GM12878 (cell line): ENCODE data around the gene ITCH. TPM values are rescaled to one million over a fixed set of nuclear protein-coding genes. Genes with fewer than 3 reads are reported as not detected.

Experiments
- ATF7 ChIP-seq: fragments of 450-650 bp; IDR thresholded peaks from 2 replicates; pipeline ENCODE4 v1.6.1; 2016; ENCODE audit warnings: low read depth, mild to moderate bottlenecking
- CREM ChIP-seq: IDR thresholded peaks from 2 replicates; pipeline ENCODE4 v1.6.1; 2014; ENCODE audit warnings: antibody characterized with exemption, low read depth
- DPF2 ChIP-seq: fragments of 450-650 bp; IDR thresholded peaks from 2 replicates; pipeline ENCODE4 v1.6.1; 2017; ENCODE audit warnings: mild to moderate bottlenecking
- EED ChIP-seq: sonication (generic); IDR thresholded peaks from 2 replicates; pipeline ENCODE4 v1.6.1; 2016; ENCODE audit warnings: antibody characterized with exemption, low read depth
- EGR1 ChIP-seq, 2 experiments: IDR thresholded peaks; 1 replicate in 1 of 2; 2 replicates in 1 of 2; pipeline ENCODE4 v1.6.1; 2011 to 2012; ENCODE audit warnings: low read depth in 2 of 2, low read length in 2 of 2, borderline replicate concordance in 1 of 2, mild to moderate bottlenecking in 1 of 2, moderate library complexity in 1 of 2
- EZH2 ChIP-seq: IDR thresholded peaks from 2 replicates; pipeline ENCODE4 v1.6.1; 2012; ENCODE audit warnings: low read depth, mild to moderate bottlenecking, control low read depth, inconsistent platforms, low read length, borderline replicate concordance; ENCODE audit not compliant: control insufficient read depth
- LARP7 ChIP-seq: fragments of 450-650 bp; IDR thresholded peaks from 2 replicates; pipeline ENCODE4 v1.6.1; 2017; ENCODE audit warnings: mild to moderate bottlenecking
- MEF2B ChIP-seq: fragments of 450-650 bp; IDR thresholded peaks from 2 replicates; pipeline ENCODE4 v1.6.1; 2018; ENCODE audit warnings: mild to moderate bottlenecking, moderate library complexity; ENCODE audit not compliant: partially characterized antibody, poor library complexity, severe bottlenecking
- NFIC ChIP-seq: IDR thresholded peaks from 2 replicates; pipeline ENCODE4 v1.6.1; 2012; ENCODE audit warnings: low read depth, mild to moderate bottlenecking, inconsistent platforms, low read length, moderate library complexity
- NFYA ChIP-seq: IDR thresholded peaks from 2 replicates; pipeline ENCODE4 v1.6.1; 2011; ENCODE audit warnings: low read depth, mild to moderate bottlenecking, low read length, improper control_type of control experiment, borderline replicate concordance
- NR2C2 ChIP-seq: IDR thresholded peaks from 2 replicates; pipeline ENCODE4 v1.6.1; 2011; ENCODE audit warnings: borderline replicate concordance, low read depth; ENCODE audit not compliant: control insufficient read depth, insufficient read length
- PAX5 ChIP-seq: IDR thresholded peaks from 2 replicates; pipeline ENCODE4 v1.6.1; 2011; ENCODE audit warnings: low read depth, low read length, borderline replicate concordance
- POLR2AphosphoS5 ChIP-seq: IDR thresholded peaks from 2 replicates; pipeline ENCODE4 v1.6.1; 2011; ENCODE audit warnings: mild to moderate bottlenecking, low read length, inconsistent platforms
- SRF ChIP-seq, 2 experiments: IDR thresholded peaks; 2 replicates each; pipeline ENCODE4 v1.6.1; 2011; ENCODE audit warnings: low read depth in 2 of 2, low read length in 2 of 2, mild to moderate bottlenecking in 1 of 2, moderate library complexity in 1 of 2
- TAF1 ChIP-seq: IDR thresholded peaks from 2 replicates; pipeline ENCODE4 v1.6.1; 2011; ENCODE audit warnings: mild to moderate bottlenecking, low read depth, low read length, borderline replicate concordance
- ZNF274 ChIP-seq: IDR thresholded peaks from one replicate; pipeline ENCODE4 v1.8.0; 2011; ENCODE audit not compliant: insufficient read length, insufficient read depth
- polyA plus RNA-seq, 11 experiments: library from polyadenylated mRNA; depleted of rRNA in 4 of 11; unstranded in 6 of 11; stranded (reverse) in 5 of 11; fragments of >200 nt; fragmentation: Nextera tagmentation in 4 of 11; fragmentation: Illumina TruSeq in 1 of 11; extraction: Ambion mirVana in 4 of 11; extraction: Trizol in 1 of 11; gene quantifications; 1 replicate in 1 of 11; 2 replicates in 10 of 11; pipeline versions ENCODE4 v1.2.1 to v1.2.3, GENCODE V29; 2011 to 2016; ENCODE audit warnings: inconsistent platforms in 2 of 11, missing spikeins in 2 of 11, low read depth in 1 of 11
- total RNA-seq, 4 experiments: library from RNA; depleted of rRNA in 3 of 4; stranded (reverse); fragments of >200 nt in 3 of 4; fragmentation: Illumina TruSeq in 1 of 4; extraction: Trizol in 1 of 4; gene quantifications; 2 replicates each; pipeline versions ENCODE4 v1.2.1 to v1.2.3, GENCODE V29; 2013 to 2021
- TF ChIP-seq, protein P1 (sequence below): fragments of 150-350 bp; IDR thresholded peaks from 2 replicates; pipeline ENCODE4 v1.6.1; 2016; ENCODE audit warnings: low read depth, low read length
- TF ChIP-seq, protein P2 (sequence below): fragments of 450-650 bp; formaldehyde crosslinking; IDR thresholded peaks from 2 replicates; pipeline ENCODE4 v1.5.0; 2022; ENCODE audit warnings: mild to moderate bottlenecking, missing genetic modification characterization
- TF ChIP-seq, protein P3 (sequence below): fragments of 450-650 bp; IDR thresholded peaks from 2 replicates; pipeline ENCODE4 v1.6.1; 2017; ENCODE audit warnings: antibody characterized with exemption, mild to moderate bottlenecking, moderate library complexity

ITCH gene
- total and polyA plus RNA-seq, 10 of the 15 experiments (the other 5 are each of a cell fraction or from before 2014, with no cell fraction given), result 7.5 to 46.1 (median 21.5) TPM

DNA sequence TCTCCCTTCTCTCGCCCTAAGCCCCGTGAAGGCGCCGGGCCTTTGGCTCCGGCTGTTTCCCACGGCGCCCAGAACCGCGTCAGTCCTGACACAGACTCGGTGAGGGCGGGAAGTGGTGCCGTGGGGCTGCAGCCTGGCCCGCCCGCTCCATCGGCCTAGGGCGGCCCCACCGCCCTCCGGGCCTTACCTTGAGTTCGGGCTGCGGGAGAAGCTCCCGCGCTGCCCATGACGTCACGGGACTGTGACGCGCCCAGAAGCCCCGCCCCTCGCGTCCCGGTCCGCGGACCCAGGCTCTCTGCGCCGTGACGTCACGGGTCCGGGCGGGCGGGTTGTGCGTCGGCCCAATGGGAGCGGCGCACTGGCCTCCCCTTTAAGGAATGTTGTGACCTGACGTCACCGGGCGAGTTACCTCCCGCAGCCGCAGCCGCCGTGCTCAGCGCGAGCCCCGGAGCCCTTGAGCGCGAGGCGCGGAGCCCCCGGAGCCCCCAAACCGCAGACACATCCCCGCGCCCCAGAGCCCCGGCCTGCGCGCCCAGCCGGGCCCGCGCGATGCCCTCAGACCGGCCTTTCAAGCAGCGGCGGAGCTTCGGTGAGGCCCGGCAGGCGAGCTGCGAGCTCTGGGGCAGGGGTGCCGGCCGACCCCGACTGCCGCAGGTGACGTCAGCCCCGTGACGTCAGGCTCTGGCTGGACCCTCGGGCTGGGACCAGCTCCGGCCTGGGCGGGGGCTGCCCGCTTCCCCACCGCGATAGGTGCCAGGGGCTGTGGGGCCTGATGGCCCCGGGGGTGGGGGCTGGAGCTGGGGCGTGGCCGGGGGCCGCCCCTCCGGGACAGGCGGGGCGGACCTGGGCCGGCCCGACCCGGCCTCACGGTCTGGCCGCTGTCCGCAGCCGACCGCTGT is 195.5 kb downstream of the ITCH start, which contains the start of gene MAP1LC3A (continued):
- no peak for TF ChIP-seq EZH2
- TF ChIP-seq EGR1 (IDR thresholded peaks at IDR 0.05; ENCODE audit: borderline replicate concordance in 1 of 2, low read depth in 2 of 2, low read length in 2 of 2), result no peak
- TF ChIP-seq, protein P1, sequence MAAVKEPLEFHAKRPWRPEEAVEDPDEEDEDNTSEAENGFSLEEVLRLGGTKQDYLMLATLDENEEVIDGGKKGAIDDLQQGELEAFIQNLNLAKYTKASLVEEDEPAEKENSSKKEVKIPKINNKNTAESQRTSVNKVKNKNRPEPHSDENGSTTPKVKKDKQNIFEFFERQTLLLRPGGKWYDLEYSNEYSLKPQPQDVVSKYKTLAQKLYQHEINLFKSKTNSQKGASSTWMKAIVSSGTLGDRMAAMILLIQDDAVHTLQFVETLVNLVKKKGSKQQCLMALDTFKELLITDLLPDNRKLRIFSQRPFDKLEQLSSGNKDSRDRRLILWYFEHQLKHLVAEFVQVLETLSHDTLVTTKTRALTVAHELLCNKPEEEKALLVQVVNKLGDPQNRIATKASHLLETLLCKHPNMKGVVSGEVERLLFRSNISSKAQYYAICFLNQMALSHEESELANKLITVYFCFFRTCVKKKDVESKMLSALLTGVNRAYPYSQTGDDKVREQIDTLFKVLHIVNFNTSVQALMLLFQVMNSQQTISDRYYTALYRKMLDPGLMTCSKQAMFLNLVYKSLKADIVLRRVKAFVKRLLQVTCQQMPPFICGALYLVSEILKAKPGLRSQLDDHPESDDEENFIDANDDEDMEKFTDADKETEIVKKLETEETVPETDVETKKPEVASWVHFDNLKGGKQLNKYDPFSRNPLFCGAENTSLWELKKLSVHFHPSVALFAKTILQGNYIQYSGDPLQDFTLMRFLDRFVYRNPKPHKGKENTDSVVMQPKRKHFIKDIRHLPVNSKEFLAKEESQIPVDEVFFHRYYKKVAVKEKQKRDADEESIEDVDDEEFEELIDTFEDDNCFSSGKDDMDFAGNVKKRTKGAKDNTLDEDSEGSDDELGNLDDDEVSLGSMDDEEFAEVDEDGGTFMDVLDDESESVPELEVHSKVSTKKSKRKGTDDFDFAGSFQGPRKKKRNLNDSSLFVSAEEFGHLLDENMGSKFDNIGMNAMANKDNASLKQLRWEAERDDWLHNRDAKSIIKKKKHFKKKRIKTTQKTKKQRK, result no peak
- no peak for TF ChIP-seq SRF (IDR thresholded peaks at IDR 0.05; ENCODE audit: low read depth in 2 of 2, low read length in 2 of 2)
- peak; percentile 51; the same call in 1 of the 2 replicates for TF ChIP-seq PAX5
- TF ChIP-seq EED, result no peak
- TF ChIP-seq, protein P2, sequence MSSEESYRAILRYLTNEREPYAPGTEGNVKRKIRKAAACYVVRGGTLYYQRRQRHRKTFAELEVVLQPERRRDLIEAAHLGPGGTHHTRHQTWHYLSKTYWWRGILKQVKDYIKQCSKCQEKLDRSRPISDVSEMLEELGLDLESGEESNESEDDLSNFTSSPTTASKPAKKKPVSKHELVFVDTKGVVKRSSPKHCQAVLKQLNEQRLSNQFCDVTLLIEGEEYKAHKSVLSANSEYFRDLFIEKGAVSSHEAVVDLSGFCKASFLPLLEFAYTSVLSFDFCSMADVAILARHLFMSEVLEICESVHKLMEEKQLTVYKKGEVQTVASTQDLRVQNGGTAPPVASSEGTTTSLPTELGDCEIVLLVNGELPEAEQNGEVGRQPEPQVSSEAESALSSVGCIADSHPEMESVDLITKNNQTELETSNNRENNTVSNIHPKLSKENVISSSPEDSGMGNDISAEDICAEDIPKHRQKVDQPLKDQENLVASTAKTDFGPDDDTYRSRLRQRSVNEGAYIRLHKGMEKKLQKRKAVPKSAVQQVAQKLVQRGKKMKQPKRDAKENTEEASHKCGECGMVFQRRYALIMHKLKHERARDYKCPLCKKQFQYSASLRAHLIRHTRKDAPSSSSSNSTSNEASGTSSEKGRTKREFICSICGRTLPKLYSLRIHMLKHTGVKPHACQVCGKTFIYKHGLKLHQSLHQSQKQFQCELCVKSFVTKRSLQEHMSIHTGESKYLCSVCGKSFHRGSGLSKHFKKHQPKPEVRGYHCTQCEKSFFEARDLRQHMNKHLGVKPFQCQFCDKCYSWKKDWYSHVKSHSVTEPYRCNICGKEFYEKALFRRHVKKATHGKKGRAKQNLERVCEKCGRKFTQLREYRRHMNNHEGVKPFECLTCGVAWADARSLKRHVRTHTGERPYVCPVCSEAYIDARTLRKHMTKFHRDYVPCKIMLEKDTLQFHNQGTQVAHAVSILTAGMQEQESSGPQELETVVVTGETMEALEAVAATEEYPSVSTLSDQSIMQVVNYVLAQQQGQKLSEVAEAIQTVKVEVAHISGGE (CRISPR knock-in tag), result no peak
- TF ChIP-seq TAF1, result no peak
- TF ChIP-seq, protein P3, sequence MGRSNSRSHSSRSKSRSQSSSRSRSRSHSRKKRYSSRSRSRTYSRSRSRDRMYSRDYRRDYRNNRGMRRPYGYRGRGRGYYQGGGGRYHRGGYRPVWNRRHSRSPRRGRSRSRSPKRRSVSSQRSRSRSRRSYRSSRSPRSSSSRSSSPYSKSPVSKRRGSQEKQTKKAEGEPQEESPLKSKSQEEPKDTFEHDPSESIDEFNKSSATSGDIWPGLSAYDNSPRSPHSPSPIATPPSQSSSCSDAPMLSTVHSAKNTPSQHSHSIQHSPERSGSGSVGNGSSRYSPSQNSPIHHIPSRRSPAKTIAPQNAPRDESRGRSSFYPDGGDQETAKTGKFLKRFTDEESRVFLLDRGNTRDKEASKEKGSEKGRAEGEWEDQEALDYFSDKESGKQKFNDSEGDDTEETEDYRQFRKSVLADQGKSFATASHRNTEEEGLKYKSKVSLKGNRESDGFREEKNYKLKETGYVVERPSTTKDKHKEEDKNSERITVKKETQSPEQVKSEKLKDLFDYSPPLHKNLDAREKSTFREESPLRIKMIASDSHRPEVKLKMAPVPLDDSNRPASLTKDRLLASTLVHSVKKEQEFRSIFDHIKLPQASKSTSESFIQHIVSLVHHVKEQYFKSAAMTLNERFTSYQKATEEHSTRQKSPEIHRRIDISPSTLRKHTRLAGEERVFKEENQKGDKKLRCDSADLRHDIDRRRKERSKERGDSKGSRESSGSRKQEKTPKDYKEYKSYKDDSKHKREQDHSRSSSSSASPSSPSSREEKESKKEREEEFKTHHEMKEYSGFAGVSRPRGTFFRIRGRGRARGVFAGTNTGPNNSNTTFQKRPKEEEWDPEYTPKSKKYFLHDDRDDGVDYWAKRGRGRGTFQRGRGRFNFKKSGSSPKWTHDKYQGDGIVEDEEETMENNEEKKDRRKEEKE, result no peak
- peak; percentile 85 for TF ChIP-seq ATF7
- 0 out of 2 replicates have a peak, but pooled peaks have one; percentile 60 for TF ChIP-seq LARP7
- no peak for TF ChIP-seq POLR2AphosphoS5
- TF ChIP-seq DPF2, result peak; percentile 44; the same call in 1 of the 2 replicates
- no peak for TF ChIP-seq NFYA
- TF ChIP-seq ZNF274, result no peak
- TF ChIP-seq CREM, result peak; percentile 96
- TF ChIP-seq NR2C2, result no peak
- no peak for TF ChIP-seq MEF2B
- no peak for TF ChIP-seq NFIC
